Natural killer cell (primary cell): ENCODE data around the gene OR8I2. TPM values are rescaled to one million over a fixed set of nuclear protein-coding genes. Genes with fewer than 3 reads are reported as not detected.
"Not testable (repeated sequence)": the region's sequence is repeated elsewhere in the genome, so short reads cannot be mapped to it uniquely, and the experiment has no call there.

Experiments used
- ATAC-seq, 3 donors: fragments of 150-1000 bp in 2 of 3; fragments of 200-7000 bp in 1 of 3; cut with Tn5 transposase; 1 replicate in 1 of 3; 2 replicates in 2 of 3; pipeline ENCODE4 v1.10.0; 2021; ENCODE audit warnings: mild to moderate bottlenecking in 2 of 3, moderate library complexity in 2 of 3
- DNase-seq, 2 donors: peaks; one replicate each; pipeline versions ENCODE4 v3.0.0 to v3.0.0-alpha.2; 2013 to 2021; ENCODE audit warnings: mixed read lengths in 1 of 2
- H3K27ac ChIP-seq: one replicate; pipeline ENCODE4 v1.5.1; 2013; ENCODE audit warnings: mild to moderate bottlenecking, low read length
- H3K27me3 ChIP-seq: one replicate; pipeline ENCODE4 v1.6.1; 2013; ENCODE audit warnings: low read length; ENCODE audit not compliant: control insufficient read depth, insufficient read depth
- H3K36me3 ChIP-seq: one replicate; pipeline ENCODE4 v1.6.1; 2013; ENCODE audit warnings: low read length; ENCODE audit not compliant: control insufficient read depth, insufficient read depth
- H3K4me1 ChIP-seq: one replicate; pipeline ENCODE4 v1.6.1; 2013; ENCODE audit warnings: low read length; ENCODE audit not compliant: control insufficient read depth, insufficient read depth
- H3K4me3 ChIP-seq: one replicate; pipeline ENCODE4 v1.5.1; 2013; ENCODE audit warnings: low read length
- H3K9me3 ChIP-seq: one replicate; pipeline ENCODE4 v1.6.1; 2013; ENCODE audit warnings: low read length; ENCODE audit not compliant: control insufficient read depth, insufficient read depth
- H3K27ac Mint-ChIP-seq, 2 donors: one replicate each; pipeline ENCODE4 v1.8.0; 2022; ENCODE audit warnings: mild to moderate bottlenecking in 2 of 2, mixed read lengths in 2 of 2, moderate library complexity in 1 of 2
- H3K27me3 Mint-ChIP-seq, 2 donors: one replicate each; pipeline ENCODE4 v1.8.0; 2022; ENCODE audit warnings: low read depth in 2 of 2, mixed read lengths in 2 of 2
- H3K36me3 Mint-ChIP-seq: one replicate; pipeline ENCODE4 v1.8.0; 2022; ENCODE audit warnings: mixed read lengths
- H3K4me1 Mint-ChIP-seq, 2 donors: one replicate each; pipeline ENCODE4 v1.8.0; 2022; ENCODE audit warnings: mixed read lengths in 2 of 2
- H3K4me3 Mint-ChIP-seq: one replicate; pipeline ENCODE4 v1.8.0; 2022; ENCODE audit warnings: mild to moderate bottlenecking, moderate library complexity, mixed read lengths
- H3K9me3 Mint-ChIP-seq, 2 donors: one replicate each; pipeline ENCODE4 v1.8.0; 2022; ENCODE audit warnings: mixed read lengths in 2 of 2
- CTCF ChIP-seq: fragments of 200-600 bp; IDR thresholded peaks from one replicate; pipeline ENCODE4 v1.8.0; 2022; ENCODE audit warnings: antibody characterized with exemption
- WGBS: methylation state at CpG from one replicate; pipeline ENCODE4 v1.1.7; 2013; ENCODE audit warnings: missing lambda C conversion rate; ENCODE audit not compliant: insufficient coverage; 5-methylcytosine and 5-hydroxymethylcytosine counted together
- intact Hi-C: fragments of 100-400 bp; cut with micrococcal nuclease; formaldehyde crosslinking; loops from one replicate; pipeline ENCODE4 v1.14.2; 2022
- total RNA-seq, 4 donors: library from RNA; stranded (reverse); fragments of 120-200 nt in 1 of 4; gene quantifications; one replicate each; pipeline versions ENCODE4 v1.2.3 to v1.2.4, GENCODE V29; 2013 to 2022

Gene OR8I2
- total RNA-seq, 3 donors from 2014 or later (not counting 1 experiment from before 2014, with no cell fraction given): not detected

DNA sequence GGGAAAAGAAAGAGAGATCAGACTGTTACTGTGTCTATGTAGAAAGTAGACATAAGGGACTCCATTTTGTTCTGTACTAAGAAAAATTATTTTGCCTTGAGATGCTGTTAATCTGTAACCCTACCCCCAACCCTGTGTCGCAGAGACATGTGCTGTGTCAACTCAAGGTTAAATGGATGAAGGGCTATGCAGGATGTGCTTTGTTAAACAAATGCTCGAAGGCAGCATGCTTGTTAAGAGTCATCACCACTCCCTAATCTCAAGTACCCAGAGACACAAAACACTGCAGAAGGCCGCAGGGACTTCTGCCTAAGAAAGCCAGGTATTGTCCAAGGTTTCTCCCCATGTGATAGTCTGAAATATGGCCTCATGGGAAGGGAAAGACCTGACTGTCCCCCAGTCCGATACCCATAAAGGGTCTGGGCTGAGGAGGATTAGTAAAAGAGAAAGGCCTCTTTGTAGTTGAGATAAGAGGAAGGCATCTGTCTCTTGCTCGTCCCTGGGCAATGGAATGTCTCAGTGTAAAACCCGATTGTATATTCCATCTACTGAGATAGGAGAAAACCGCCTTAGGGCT is 35.4 kb upstream of the OR8I2 start:
- H3K27ac Mint-ChIP-seq, H3K27ac ChIP-seq, DNase-seq, H3K27me3 Mint-ChIP-seq, H3K27me3 ChIP-seq, H3K9me3 ChIP-seq, H3K4me3 Mint-ChIP-seq, intact Hi-C loops, H3K36me3 ChIP-seq, H3K4me3 ChIP-seq, H3K4me1 ChIP-seq, ATAC-seq, H3K4me1 Mint-ChIP-seq: not testable (repeated sequence)
- Mint-ChIP-seq H3K9me3 (peaks cover 19 to 29% of the 10 kb centered on the region in 2 donors), H3K36me3 (peaks cover 20% of the 10 kb centered on the region)
- 54% methylated on average over 2 of the region's 7 CpGs for WGBS

DNA sequence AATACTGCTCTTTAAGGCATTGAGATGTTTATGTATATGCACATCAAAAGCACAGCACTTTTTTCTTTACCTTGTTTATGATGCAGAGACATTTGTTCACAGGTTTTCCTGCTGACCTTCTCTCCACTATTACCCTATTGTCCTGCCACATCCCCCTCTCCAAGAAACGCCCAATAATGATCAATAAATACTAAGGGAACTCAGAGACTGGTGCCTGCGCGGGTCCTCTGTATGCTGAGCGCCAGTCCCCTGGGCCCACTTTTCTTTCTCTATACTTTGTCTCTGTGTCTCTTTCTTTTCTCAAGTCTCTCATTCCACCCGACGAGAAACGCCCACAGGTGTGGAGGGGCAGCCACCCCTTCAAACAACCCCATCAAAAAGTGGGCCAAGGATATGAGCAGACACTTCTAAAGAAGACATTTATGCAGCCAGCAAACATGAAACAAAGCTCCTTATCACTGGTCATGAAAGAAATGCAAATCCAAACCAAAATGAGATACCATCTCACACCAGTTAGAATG is 34.8 kb upstream of the OR8I2 start:
- H3K4me1 ChIP-seq, H3K4me3 Mint-ChIP-seq, H3K4me1 Mint-ChIP-seq, H3K27ac ChIP-seq, DNase-seq, H3K27ac Mint-ChIP-seq, intact Hi-C loops, H3K36me3 ChIP-seq, H3K4me3 ChIP-seq, H3K9me3 ChIP-seq, H3K27me3 ChIP-seq, H3K27me3 Mint-ChIP-seq, ATAC-seq: not testable (repeated sequence)
- H3K36me3 Mint-ChIP-seq: peaks cover 20% of the 10 kb centered on the region
- peaks cover 19 to 31% of the 10 kb centered on the region in 2 donors for H3K9me3 Mint-ChIP-seq
- 78% methylated on average over 7 of the region's 7 CpGs for WGBS

- Histone ChIP-seq H3K4me1 (no peaks in the 10 kb centered on the region), H3K27ac (no peak overlapping the region), H3K9me3 (peaks cover 3% of the 10 kb centered on the region), H3K4me3 (no peak overlapping the region), H3K36me3 (no peaks in the 10 kb centered on the region), H3K27me3 (no peaks in the 10 kb centered on the region)
- no peak for TF ChIP-seq CTCF
- no peak for DNase-seq
- 70% methylated on average over 2 of the region's 2 CpGs for WGBS
- Mint-ChIP-seq H3K4me1 (no peaks in the 10 kb centered on the region), H3K27me3 (no peaks in the 10 kb centered on the region), H3K4me3 (no peak overlapping the region), H3K9me3 (peaks cover 10 to 13% of the 10 kb centered on the region in 2 donors), H3K27ac (no peak overlapping the region), H3K36me3 (no peaks in the 10 kb centered on the region)
- intact Hi-C loops: loop anchor here (10.0 kb wide), 1 partner anchor 82 kb away; no protein-coding TSS in a partner anchor
- ATAC-seq: no peak
Observed at GRCh38 chr11:56066980-56067379, 26.1 kb upstream of the OR8I2 start.

DNA sequence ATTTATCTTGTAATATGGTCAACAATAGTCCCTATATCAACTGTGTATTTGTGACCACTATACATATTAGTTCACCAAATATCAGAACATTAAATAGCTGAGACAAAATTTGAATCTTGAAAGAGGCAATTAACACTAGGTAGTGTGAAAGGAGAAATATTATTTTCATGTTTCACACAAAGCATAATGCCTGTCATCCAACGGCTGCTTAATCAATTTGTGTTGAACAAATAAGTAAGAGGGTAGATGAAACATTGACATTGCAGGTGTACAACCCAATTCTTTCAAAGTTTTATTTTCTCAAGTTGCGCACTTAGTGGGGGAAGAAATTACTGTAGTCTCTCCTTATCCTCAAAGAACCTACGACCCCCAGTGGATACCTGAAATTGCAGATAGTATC is 3.4 kb upstream of the OR8I2 start:
- Histone ChIP-seq H3K4me3 (no peak overlapping the region), H3K4me1 (no peaks in the 10 kb centered on the region), H3K36me3 (no peaks in the 10 kb centered on the region), H3K9me3 (no peaks in the 10 kb centered on the region), H3K27ac (no peak overlapping the region), H3K27me3 (no peaks in the 10 kb centered on the region)
- H3K27ac Mint-ChIP-seq: no peak overlapping the region
- peaks cover 5 to 10% of the 10 kb centered on the region in 2 donors for H3K9me3 Mint-ChIP-seq
- TF ChIP-seq CTCF: no peak
- H3K36me3 Mint-ChIP-seq: peaks cover 7% of the 10 kb centered on the region
- H3K4me1 Mint-ChIP-seq: no peaks in the 10 kb centered on the region
- no peak for ATAC-seq
- intact Hi-C loops: no loop called here
- no CpG with 5 or more reads among the region's 3 CpGs for WGBS
- H3K4me3 Mint-ChIP-seq: no peak overlapping the region
- H3K27me3 Mint-ChIP-seq: no peaks in the 10 kb centered on the region
- no peak for DNase-seq
